ENCODE results near the gene REEP1.

DNA sequence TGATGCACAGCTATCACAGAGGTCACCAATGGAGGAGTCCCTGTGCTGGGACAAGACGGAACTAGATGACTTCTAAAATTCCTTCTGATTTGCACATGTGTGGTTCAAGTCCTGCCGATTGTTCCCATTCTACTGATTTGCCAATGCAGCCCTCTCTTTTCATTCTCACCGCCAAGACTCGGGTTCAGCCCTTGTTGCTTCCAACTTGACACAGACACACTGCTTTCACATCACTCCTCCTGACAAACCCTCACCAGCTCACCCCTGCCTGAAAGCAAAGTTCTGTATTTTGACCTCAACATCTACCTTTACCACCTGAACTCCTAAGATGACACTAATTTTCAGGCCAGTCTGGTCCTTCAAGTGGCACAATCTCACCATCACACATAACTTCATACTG lies 25.5 kb downstream of the REEP1 start:
- TF ChIP-seq EZH2 (IDR thresholded peaks at IDR 0.05; ENCODE audit: borderline replicate concordance, low read length), result no peak
- TF ChIP-seq, protein P1, sequence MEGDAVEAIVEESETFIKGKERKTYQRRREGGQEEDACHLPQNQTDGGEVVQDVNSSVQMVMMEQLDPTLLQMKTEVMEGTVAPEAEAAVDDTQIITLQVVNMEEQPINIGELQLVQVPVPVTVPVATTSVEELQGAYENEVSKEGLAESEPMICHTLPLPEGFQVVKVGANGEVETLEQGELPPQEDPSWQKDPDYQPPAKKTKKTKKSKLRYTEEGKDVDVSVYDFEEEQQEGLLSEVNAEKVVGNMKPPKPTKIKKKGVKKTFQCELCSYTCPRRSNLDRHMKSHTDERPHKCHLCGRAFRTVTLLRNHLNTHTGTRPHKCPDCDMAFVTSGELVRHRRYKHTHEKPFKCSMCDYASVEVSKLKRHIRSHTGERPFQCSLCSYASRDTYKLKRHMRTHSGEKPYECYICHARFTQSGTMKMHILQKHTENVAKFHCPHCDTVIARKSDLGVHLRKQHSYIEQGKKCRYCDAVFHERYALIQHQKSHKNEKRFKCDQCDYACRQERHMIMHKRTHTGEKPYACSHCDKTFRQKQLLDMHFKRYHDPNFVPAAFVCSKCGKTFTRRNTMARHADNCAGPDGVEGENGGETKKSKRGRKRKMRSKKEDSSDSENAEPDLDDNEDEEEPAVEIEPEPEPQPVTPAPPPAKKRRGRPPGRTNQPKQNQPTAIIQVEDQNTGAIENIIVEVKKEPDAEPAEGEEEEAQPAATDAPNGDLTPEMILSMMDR (conservative IDR thresholded peaks at IDR 0.05 in 1 of 2, IDR thresholded peaks at IDR 0.05 in 1 of 2; ENCODE audit: extremely low read depth in 1 of 2, insufficient read depth in 1 of 2, low read depth in 1 of 2, low read length in 2 of 2), result no peak

All from mammary epithelial cell (primary cell).